Breast epithelium (tissue), 3 donors: Measurements from ENCODE around the gene GREB1L.

Source experiments
- CTCF ChIP-seq, 3 donors: fragments of 450-650 bp; IDR thresholded peaks; one replicate each; pipeline ENCODE4 v1.5.1; 2016 to 2017; ENCODE audit warnings: antibody characterized with exemption in 3 of 3, mild to moderate bottlenecking in 3 of 3, moderate library complexity in 3 of 3
- POLR2AphosphoS5 ChIP-seq, 3 donors: sonication (generic); formaldehyde crosslinking; IDR thresholded peaks; one replicate each; pipeline ENCODE4 v1.6.1; 2017; ENCODE audit warnings: antibody characterized with exemption in 3 of 3

GRCh38 chr18:21300908-21301200 is 58.8 kb downstream of the GREB1L start:
- no peak for TF ChIP-seq CTCF (IDR thresholded peaks at IDR 0.05)
- TF ChIP-seq POLR2AphosphoS5 (IDR thresholded peaks at IDR 0.05), result no peak
